Activated CD4-positive, CD25-positive, alpha-beta regulatory T cell treated with anti-CD3 and anti-CD28 coated beads, Interleukin-2, amount 50 U/mL, for 24 hours (primary cell): Measurements from ENCODE around the gene OR6K3.

Source experiments
- ATAC-seq, 2 donors: fragments of 150-1000 bp; cut with Tn5 transposase; one replicate each; pipeline ENCODE4 v1.10.0; 2021; ENCODE audit warnings: mild to moderate bottlenecking in 1 of 2, moderate library complexity in 1 of 2

Gene OR6K3

DNA sequence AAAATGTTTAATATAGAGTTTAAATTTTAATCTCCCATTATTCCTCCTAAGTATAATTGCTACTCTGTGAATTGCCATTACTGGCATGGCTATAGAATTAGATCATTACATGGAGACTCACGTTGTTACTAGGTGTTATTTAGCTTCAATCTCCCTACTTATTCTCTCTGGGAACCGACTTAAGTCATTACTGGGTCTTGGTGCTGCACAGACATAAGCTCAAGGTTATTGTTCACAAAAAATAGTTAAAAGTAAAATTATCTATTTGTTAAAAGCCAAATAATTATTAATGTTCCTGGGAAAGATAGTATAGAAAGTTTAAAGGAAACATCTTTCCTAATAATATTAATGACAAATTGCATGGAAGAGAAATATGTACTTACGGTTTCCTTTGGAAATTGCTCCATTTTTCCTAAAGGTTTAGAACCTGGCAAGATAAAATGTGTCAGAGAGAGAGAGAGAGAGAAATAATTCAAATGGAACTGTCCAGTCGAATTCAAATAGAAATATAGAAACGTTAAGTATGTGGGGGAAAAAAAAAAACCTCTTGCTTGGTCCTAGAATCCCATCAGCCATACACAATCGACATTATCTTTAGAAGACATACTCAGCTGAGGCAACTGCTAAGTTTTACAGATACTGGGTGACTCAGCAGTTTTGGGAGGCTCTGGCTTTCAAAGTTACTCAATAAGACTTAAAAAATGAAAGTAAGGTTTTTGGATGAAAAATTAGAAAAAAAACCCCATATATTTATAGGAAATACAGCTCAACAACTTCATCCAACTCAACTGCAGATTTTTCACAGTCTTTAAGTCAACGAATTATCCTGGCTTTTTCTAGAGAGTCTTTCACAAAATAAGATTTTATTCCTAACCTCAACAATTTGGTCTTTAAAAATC is 34.2 kb downstream of the OR6K3 start, which contains the start of gene SPTA1:
Gene SPTA1, minus strand, starts transcription at position 605 of the 899 bp plus-strand sequence. Its CDS starts 198 bp downstream, at position 407.
- ATAC-seq = no peak

GRCh38 chr1:158685085-158685484 is 35.4 kb downstream of the OR6K3 start:
- ATAC-seq = no peak

- ATAC-seq = no peak
Observed at GRCh38 chr1:158681606-158682005, 38.9 kb downstream of the OR6K3 start.

DNA sequence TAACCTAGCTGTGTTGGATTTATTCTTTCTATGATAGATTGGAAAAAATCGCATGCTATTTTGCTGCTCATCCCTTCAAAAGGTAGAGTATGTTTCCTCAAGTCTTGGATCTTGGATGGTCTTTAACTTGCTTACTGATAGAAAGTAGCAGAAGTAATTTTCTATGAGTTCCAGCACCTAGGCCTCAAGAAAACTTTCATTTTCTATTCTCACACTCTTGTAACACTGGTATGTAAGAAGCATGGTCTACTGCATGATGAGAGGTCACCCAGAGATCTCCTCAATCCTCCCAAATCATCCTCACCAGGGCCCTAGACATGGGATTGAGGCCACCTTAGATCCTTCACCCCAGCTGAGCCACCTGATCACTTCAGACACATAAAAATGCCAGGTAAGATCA is 41.2 kb downstream of the OR6K3 start:
- ATAC-seq = no peak

- peak in 1 of 2 donors; percentile 20 for ATAC-seq
Observed at GRCh38 chr1:158675563-158676323, 44.8 kb downstream of the OR6K3 start.

- ATAC-seq = no peak
Observed at GRCh38 chr1:158674302-158674701, 46.2 kb downstream of the OR6K3 start.
